Measurements from ENCODE around the gene COA8. TPM values are rescaled to one million over a fixed set of nuclear protein-coding genes. Genes with fewer than 3 reads are reported as not detected.
A peak's percentile ranks its signal among the peaks of the same experiment; 100 is the strongest.

COA8 gene
- total and polyA plus RNA-seq, 2 of the 13 experiments (the other 11 are each of a cell fraction or from before 2014, with no cell fraction given), result 10.9 to 25.1 TPM

GRCh38 chr14:103519837-103520212 lies 42.9 kb upstream of the COA8 start:
- Histone ChIP-seq H4K20me1 (ENCODE audit: insufficient read depth, low read length) (no peaks in the 10 kb centered on the region), H3K4me2 (ENCODE audit: low read depth, low read length) (no peak overlapping the region), H3K79me2 (ENCODE audit: insufficient read depth, low read length) (peaks cover 4% of the 10 kb centered on the region), H3K4me3 (replicated peaks in 1 of 3; ENCODE audit: insufficient read depth in 1 of 3, low read depth in 2 of 3, low read length in 3 of 3) (no peak overlapping the region), H3K27ac (ENCODE audit: extremely low read length, insufficient read depth, low read length) (no peak overlapping the region), H2AFZ (ENCODE audit: low read length) (no peak overlapping the region), H3K4me1 (ENCODE audit: insufficient read depth, low read length) (peaks cover 52% of the 10 kb centered on the region), H3K36me3 (replicated peaks in 1 of 2; ENCODE audit: control insufficient read depth in 1 of 2, insufficient read depth in 2 of 2, low read length in 2 of 2) (peaks cover 0 to 10% of the 10 kb centered on the region in 2 experiments; a peak in 3 of 5 replicates), H3K27me3 (ENCODE audit: control insufficient read depth in 1 of 2, insufficient read depth in 2 of 2, low read length in 2 of 2) (no peaks in the 10 kb centered on the region), H3K9ac (ENCODE audit: insufficient read depth, low read depth, low read length) (no peak overlapping the region), H3K9me3 (ENCODE audit: low read length) (no peaks in the 10 kb centered on the region)
- FAIRE-seq, result no peak
- no TSS peak for BruUV-seq (replicated peaks)
- intact Hi-C loops (cut with micrococcal nuclease; ENCODE audit: unreplicated experiment), result no loop called here
- POLR2A ChIA-PET, result interaction anchor here (3.1 kb wide), 1 partner anchor 8 kb away, joined by 24 read pairs; the partner anchor contains the start of gene TRMT61A
- CTCF ChIA-PET (ENCODE audit: low intra/inter-chr PET ratio, low total read pairs), result interaction anchor here (3.0 kb wide), 1 partner anchor 26 kb away, joined by 38 read pairs; no protein-coding TSS in a partner anchor
- 93% methylated on average over 18 of the region's 22 CpGs for WGBS (ENCODE audit: low lambda C conversion rate)
- TF ChIP-seq PTBP1 (IDR thresholded peaks at IDR 0.05; ENCODE audit: low read depth, low read length, poor library complexity, severe bottlenecking) (no peak), LBX2 (CRISPR knock-in tag; IDR thresholded peaks at IDR 0.05; ENCODE audit: borderline replicate concordance) (no peak), ZBTB38 (CRISPR knock-in tag; IDR thresholded peaks at IDR 0.05) (peak; percentile 62; the same call in 1 of the 2 replicates), AGO2 (optimal IDR thresholded peaks at IDR 0.05; ENCODE audit: low read depth, low read length) (peak; percentile 33), ZNF616 (CRISPR knock-in tag; IDR thresholded peaks at IDR 0.05; ENCODE audit: low read depth) (no peak), ZFP62 (CRISPR knock-in tag; IDR thresholded peaks at IDR 0.05) (no peak)
- in situ Hi-C loops (cut with HindIII; ENCODE audit: extremely low pct_ligation_motif_present, low pct_unique_long_range_greater_than_20kb), result no loop called here
- no peak for DNase-seq (ENCODE audit: low spot score)
- ATAC-seq, result no peak

GRCh38 chr14:103520269-103520656 lies 42.5 kb upstream of the COA8 start:
- no peak for FAIRE-seq
- H3K27ac ChIP-seq (ENCODE audit: extremely low read length, insufficient read depth, low read length), result no peak overlapping the region
- BruUV-seq (replicated peaks), result no TSS peak
- peaks cover 4% of the 10 kb centered on the region for H3K79me2 ChIP-seq (ENCODE audit: insufficient read depth, low read length)
- peaks cover 57% of the 10 kb centered on the region for H3K4me1 ChIP-seq (ENCODE audit: insufficient read depth, low read length)
- H3K9ac ChIP-seq (ENCODE audit: insufficient read depth, low read depth, low read length), result no peak overlapping the region
- intact Hi-C loops (cut with micrococcal nuclease; ENCODE audit: unreplicated experiment) (no loop called here), in situ Hi-C loops (cut with HindIII; ENCODE audit: extremely low pct_ligation_motif_present, low pct_unique_long_range_greater_than_20kb) (no loop called here)
- peaks cover 0 to 10% of the 10 kb centered on the region in 2 experiments; a peak in 3 of 5 replicates for H3K36me3 ChIP-seq (replicated peaks in 1 of 2; ENCODE audit: control insufficient read depth in 1 of 2, insufficient read depth in 2 of 2, low read length in 2 of 2)
- no peak overlapping the region; a peak in 1 of 6 replicates for H3K4me3 ChIP-seq (replicated peaks in 1 of 3; ENCODE audit: insufficient read depth in 1 of 3, low read depth in 2 of 3, low read length in 3 of 3)
- H3K27me3 ChIP-seq (ENCODE audit: control insufficient read depth in 1 of 2, insufficient read depth in 2 of 2, low read length in 2 of 2), result no peaks in the 10 kb centered on the region
- ATAC-seq, result no peak
- no peak overlapping the region for H3K4me2 ChIP-seq (ENCODE audit: low read depth, low read length)
- H2AFZ ChIP-seq (ENCODE audit: low read length), result no peak overlapping the region
- no peaks in the 10 kb centered on the region for H4K20me1 ChIP-seq (ENCODE audit: insufficient read depth, low read length)
- WGBS (ENCODE audit: low lambda C conversion rate), result 95% methylated on average over 4 of the region's 10 CpGs
- ChIA-PET POLR2A (interaction anchor here (0.6 kb wide), 1 partner anchor 9 kb away, joined by 3 read pairs; the partner anchor contains the start of gene TRMT61A), CTCF (ENCODE audit: low intra/inter-chr PET ratio, low total read pairs) (interaction anchor here (3.0 kb wide), 1 partner anchor 26 kb away, joined by 38 read pairs; no protein-coding TSS in a partner anchor)
- H3K9me3 ChIP-seq (ENCODE audit: low read length), result no peaks in the 10 kb centered on the region
- no peak for DNase-seq (ENCODE audit: low spot score)
- no peak for TF ChIP-seq GRHL1 (CRISPR knock-in tag; conservative IDR thresholded peaks at IDR 0.05)
- no peak for TF ChIP-seq IRF9 (CRISPR knock-in tag; IDR thresholded peaks at IDR 0.05; ENCODE audit: borderline replicate concordance)
- no peak for TF ChIP-seq TFDP2 (CRISPR knock-in tag; IDR thresholded peaks at IDR 0.05)
- TF ChIP-seq GATAD2A (CRISPR knock-in tag; IDR thresholded peaks at IDR 0.05), result no peak
- no peak for TF ChIP-seq PBX2 (CRISPR knock-in tag; IDR thresholded peaks at IDR 0.05)

Data from HepG2 (cell line).